K562 (cell line): ENCODE measurements around the gene COX10. TPM values are rescaled to one million over a fixed set of nuclear protein-coding genes. Genes with fewer than 3 reads are reported as not detected.
"Not testable (repeated sequence)": the region's sequence is repeated elsewhere in the genome, so short reads cannot be mapped to it uniquely, and the experiment has no call there.

Experiments used
- ATAC-seq: fragments of 200-7000 bp; cut with Tn5 transposase; 3 replicates; pipeline ENCODE4 v1.9.1; 2020; ENCODE audit warnings: moderate library complexity
- BruUV-seq: library from RNA; stranded (reverse); fragments of 400-500 nt; replicated peaks from 2 replicates; lab custom pipeline; 2021; lab: Mats Ljungman, UMichigan
- CTCF ChIA-PET: fragments of 300-600 bp; formaldehyde crosslinking; extraction: SDS; loops from one replicate; lab custom pipeline; 2021; ENCODE audit warnings: low intra/inter-chr PET ratio; lab: Yijun Ruan, JAX
- POLR2A ChIA-PET: fragments of 300-600, 350-650 bp; sonication (Branson Sonifier 250); formaldehyde crosslinking; extraction: SDS; loops from one replicate; lab custom pipeline; 2021; ENCODE audit warnings: antibody characterized with exemption, inconsistent platforms; lab: Yijun Ruan, JAX
- DNase-seq, 4 experiments: peaks; one replicate each; pipeline versions ENCODE4 v3.0.0 to v3.0.0-alpha.2; 2011 to 2018; ENCODE audit warnings: low spot score in 3 of 4, mixed read lengths in 3 of 4; ENCODE audit errors: extremely low read depth in 1 of 4
- FAIRE-seq: peaks from 2 replicates; lab custom pipeline; 2011; peaks lifted over from hg19 to GRCh38; lab: Jason Lieb, UNC
- H2AFZ ChIP-seq: 2 replicates; pipeline ENCODE4 v1.6.0; 2011; ENCODE audit warnings: low read depth, low read length, control low read depth, inconsistent platforms
- H3K27ac ChIP-seq: fragments of 200-600 bp; 3 replicates; pipeline ENCODE4 v1.8.0; 2011; ENCODE audit warnings: low read depth, mild to moderate bottlenecking, control low read depth, inconsistent platforms, low read length, moderate library complexity, mixed read lengths; ENCODE audit errors: extremely low read depth
- H3K27me3 ChIP-seq, 2 experiments: fragments of 300-600 bp in 1 of 2; 2 replicates in 1 of 2; 3 replicates in 1 of 2; pipeline versions ENCODE4 v1.6.0 to v1.8.0; 2011; ENCODE audit warnings: inconsistent platforms in 2 of 2, low read length in 2 of 2, mild to moderate bottlenecking in 1 of 2, mixed read lengths in 1 of 2, moderate library complexity in 1 of 2; ENCODE audit not compliant: control insufficient read depth in 2 of 2, insufficient read depth in 2 of 2
- H3K36me3 ChIP-seq: fragments of 300-600 bp; 3 replicates; pipeline ENCODE4 v1.8.0; 2011; ENCODE audit warnings: mild to moderate bottlenecking, low read length, inconsistent platforms; ENCODE audit not compliant: control insufficient read depth, insufficient read depth
- H3K4me1 ChIP-seq, 2 experiments: fragments of 200-600 bp in 1 of 2; replicated peaks in 1 of 2; 2 replicates in 1 of 2; 3 replicates in 1 of 2; pipeline versions ENCODE4 v1.5.1 to v1.8.0; 2011; ENCODE audit warnings: inconsistent platforms in 2 of 2, low read length in 2 of 2, mild to moderate bottlenecking in 1 of 2, mixed read lengths in 1 of 2, moderate library complexity in 1 of 2; ENCODE audit not compliant: control insufficient read depth in 2 of 2, insufficient read depth in 2 of 2
- H3K4me2 ChIP-seq: 2 replicates; pipeline ENCODE4 v1.6.1; 2011; ENCODE audit warnings: low read length, control low read depth, inconsistent platforms, mixed read lengths; ENCODE audit not compliant: insufficient read depth
- H3K4me3 ChIP-seq: fragments of 200-600 bp; sonication (generic), shearing (Covaris generic); 2 replicates; pipeline ENCODE4 v1.5.1; 2016; ENCODE audit warnings: control low read depth, inconsistent platforms
- H3K79me2 ChIP-seq: fragments of 200-600 bp; 3 replicates; pipeline ENCODE4 v1.8.0; 2011; ENCODE audit warnings: low read length, inconsistent platforms; ENCODE audit not compliant: control insufficient read depth, insufficient read depth
- H3K9ac ChIP-seq, 2 experiments: 2 replicates each; pipeline versions ENCODE4 v1.6.0 to v1.6.1; 2011; ENCODE audit warnings: low read depth in 2 of 2, low read length in 2 of 2, control low read depth in 1 of 2, inconsistent platforms in 1 of 2, mild to moderate bottlenecking in 1 of 2, mixed read lengths in 1 of 2; ENCODE audit not compliant: insufficient read depth in 1 of 2
- H3K9me1 ChIP-seq: one replicate; pipeline ENCODE4 v1.6.0; 2011; ENCODE audit warnings: inconsistent platforms, mild to moderate bottlenecking, low read length, moderate library complexity; ENCODE audit not compliant: control insufficient read depth, insufficient read depth
- H3K9me3 ChIP-seq: replicated peaks from 2 replicates; pipeline ENCODE4 v1.5.1; 2011; ENCODE audit warnings: low read depth, low read length, inconsistent platforms; ENCODE audit not compliant: control insufficient read depth, insufficient read depth
- H4K20me1 ChIP-seq: replicated peaks from 2 replicates; pipeline ENCODE4 v1.6.1; 2011; ENCODE audit warnings: low read length, inconsistent platforms, mixed read lengths; ENCODE audit not compliant: control insufficient read depth, insufficient read depth
- CAMTA2 ChIP-seq: fragments of 250-450 bp; sonication (Bioruptor Pico); conservative IDR thresholded peaks from 2 replicates; pipeline ENCODE4 v1.5.1; 2022
- U2AF1 ChIP-seq: fragments of 200-400 bp; formaldehyde crosslinking; optimal IDR thresholded peaks from 2 replicates; pipeline ENCODE3; 2017; ENCODE audit warnings: mild to moderate bottlenecking, low read depth, low read length, moderate library complexity
- ZKSCAN3 ChIP-seq: fragments of 250-450 bp; sonication (Bioruptor Pico); IDR thresholded peaks from 2 replicates; pipeline ENCODE4 v1.4.0; 2020
- WGBS: fragments of 100-300 bp; shearing (Covaris generic); methylation state at CpG from one replicate; pipeline ENCODE4 v1.1.6; 2016; ENCODE audit warnings: low coverage, mixed read lengths; ENCODE audit not compliant: insufficient coverage; ENCODE audit errors: missing lambda C conversion rate; 5-methylcytosine and 5-hydroxymethylcytosine counted together
- in situ Hi-C: fragments of 300-500 bp; cut with MboI; formaldehyde crosslinking; loops from 4 replicates; pipeline ENCODE4 v1.15.0; 2018; ENCODE audit warnings: inconsistent platforms, mixed read lengths
- intact Hi-C: fragments of 100-400 bp; cut with micrococcal nuclease; formaldehyde crosslinking; loops from 2 replicates; pipeline ENCODE4 v1.14.2; 2022
- polyA plus RNA-seq, 8 experiments: library from polyadenylated mRNA; depleted of rRNA in 4 of 8; stranded (reverse) in 5 of 8; unstranded in 3 of 8; fragments of >200 nt; fragmentation: Nextera tagmentation in 2 of 8; fragmentation: Illumina TruSeq in 1 of 8; extraction: Ambion mirVana in 2 of 8; extraction: Trizol in 1 of 8; gene quantifications; 2 replicates each; pipeline versions ENCODE4 v1.2.1 to v1.2.3, GENCODE V29; 2011 to 2014; ENCODE audit warnings: inconsistent platforms in 1 of 8, missing spikeins in 1 of 8
- total RNA-seq, 7 experiments: library from RNA; depleted of rRNA in 6 of 7; stranded (reverse); fragments of >200 nt in 6 of 7; fragmentation: Illumina TruSeq in 2 of 7; extraction: Trizol in 2 of 7; gene quantifications; 2 replicates each; pipeline versions ENCODE4 v1.2.1 to v1.2.3, GENCODE V29; 2011 to 2021; ENCODE audit warnings: low replicate concordance in 1 of 7
- TF ChIP-seq, protein P1 (sequence below): fragments of 450-650 bp; formaldehyde crosslinking; IDR thresholded peaks from 2 replicates; pipeline ENCODE4 v1.4.0; 2022; ENCODE audit warnings: missing genetic modification characterization

Gene COX10
- total and polyA plus RNA-seq, 9 of the 15 experiments (the other 6 are each of a cell fraction or from before 2014, with no cell fraction given) = 10.3 to 26.4 (median 17.8) TPM

DNA sequence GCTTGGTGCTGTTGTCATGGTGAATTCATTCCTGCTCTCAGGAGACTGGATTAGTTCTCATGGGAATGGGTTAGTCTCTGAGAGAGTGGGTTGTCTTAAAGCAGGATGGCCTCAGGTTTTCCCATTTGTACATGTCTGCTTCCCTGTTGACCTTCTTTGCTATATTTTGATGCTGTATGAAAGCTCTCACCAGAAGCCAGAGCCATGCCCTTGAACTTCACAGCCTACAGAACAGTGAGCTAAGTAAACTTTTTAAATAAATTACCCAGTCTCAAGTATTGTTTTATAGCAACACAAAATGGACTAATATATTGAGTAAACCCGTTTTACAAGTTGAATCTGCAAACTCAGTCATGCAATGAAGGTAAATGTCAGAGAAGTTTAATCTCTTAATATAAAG, 100.6 kb downstream of the COX10 start:
- H4K20me1 ChIP-seq = no peaks in the 10 kb centered on the region
- intact Hi-C loops (no loop called here), in situ Hi-C loops (no loop called here)
- ChIA-PET CTCF (no interaction called here), POLR2A (no interaction called here)
- H3K9me1 ChIP-seq = no peaks in the 10 kb centered on the region
- no peaks in the 10 kb centered on the region; the same call in 1 of the 2 replicates for H3K9me3 ChIP-seq
- H2AFZ ChIP-seq = no peak overlapping the region
- BruUV-seq = no TSS peak
- DNase-seq = no peak
- H3K4me1 ChIP-seq = no peaks in the 10 kb centered on the region
- H3K9ac ChIP-seq = no peak overlapping the region
- H3K4me3 ChIP-seq = no peak overlapping the region
- no peaks in the 10 kb centered on the region for H3K79me2 ChIP-seq
- no peak overlapping the region for H3K4me2 ChIP-seq
- no peak for ATAC-seq
- no peaks in the 10 kb centered on the region for H3K27me3 ChIP-seq
- no peak for TF ChIP-seq ZKSCAN3 (CRISPR knock-in tag)
- TF ChIP-seq U2AF1 = no peak
- no peak for TF ChIP-seq CAMTA2 (CRISPR knock-in tag)
- TF ChIP-seq, protein P1, sequence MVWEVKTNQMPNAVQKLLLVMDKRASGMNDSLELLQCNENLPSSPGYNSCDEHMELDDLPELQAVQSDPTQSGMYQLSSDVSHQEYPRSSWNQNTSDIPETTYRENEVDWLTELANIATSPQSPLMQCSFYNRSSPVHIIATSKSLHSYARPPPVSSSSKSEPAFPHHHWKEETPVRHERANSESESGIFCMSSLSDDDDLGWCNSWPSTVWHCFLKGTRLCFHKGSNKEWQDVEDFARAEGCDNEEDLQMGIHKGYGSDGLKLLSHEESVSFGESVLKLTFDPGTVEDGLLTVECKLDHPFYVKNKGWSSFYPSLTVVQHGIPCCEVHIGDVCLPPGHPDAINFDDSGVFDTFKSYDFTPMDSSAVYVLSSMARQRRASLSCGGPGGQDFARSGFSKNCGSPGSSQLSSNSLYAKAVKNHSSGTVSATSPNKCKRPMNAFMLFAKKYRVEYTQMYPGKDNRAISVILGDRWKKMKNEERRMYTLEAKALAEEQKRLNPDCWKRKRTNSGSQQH (CRISPR knock-in tag) = no peak
- H3K27ac ChIP-seq = no peak overlapping the region
- no peaks in the 10 kb centered on the region for H3K36me3 ChIP-seq
- FAIRE-seq = no peak
- 100% methylated on average over 1 of the region's 1 CpG for WGBS

DNA sequence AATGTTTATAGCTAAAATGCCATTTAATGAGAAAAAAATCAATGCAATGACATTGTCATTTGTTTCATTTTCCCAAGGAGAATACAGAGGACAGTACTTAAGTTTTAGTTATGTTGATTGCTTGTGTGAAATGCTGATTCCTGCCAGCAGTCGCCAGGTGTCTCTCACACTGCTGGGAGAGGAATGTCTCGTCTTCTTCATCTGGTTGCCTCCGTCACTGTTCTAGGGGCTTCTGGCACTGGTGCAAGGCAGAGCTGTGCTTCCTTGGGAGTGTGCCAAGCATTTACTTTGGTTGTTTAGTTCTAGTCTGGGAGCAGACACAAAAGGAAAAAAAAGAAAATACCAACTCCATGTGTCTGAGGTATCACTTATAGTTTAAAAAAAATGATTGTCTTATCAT, 107.7 kb downstream of the COX10 start:
- WGBS = no CpG with 5 or more reads among the region's 3 CpGs
- H4K20me1 ChIP-seq, H3K27me3 ChIP-seq, H3K4me1 ChIP-seq, H3K4me3 ChIP-seq, intact Hi-C loops, H3K9ac ChIP-seq, H3K79me2 ChIP-seq, H3K36me3 ChIP-seq, CTCF ChIA-PET, DNase-seq, H3K9me1 ChIP-seq, H3K9me3 ChIP-seq, FAIRE-seq, BruUV-seq, H3K27ac ChIP-seq, H3K4me2 ChIP-seq, H2AFZ ChIP-seq, ATAC-seq, POLR2A ChIA-PET: not testable (repeated sequence)
- in situ Hi-C loops = loop anchor here (5.0 kb wide), 1 partner anchor 1395 kb away; no protein-coding TSS in a partner anchor

DNA sequence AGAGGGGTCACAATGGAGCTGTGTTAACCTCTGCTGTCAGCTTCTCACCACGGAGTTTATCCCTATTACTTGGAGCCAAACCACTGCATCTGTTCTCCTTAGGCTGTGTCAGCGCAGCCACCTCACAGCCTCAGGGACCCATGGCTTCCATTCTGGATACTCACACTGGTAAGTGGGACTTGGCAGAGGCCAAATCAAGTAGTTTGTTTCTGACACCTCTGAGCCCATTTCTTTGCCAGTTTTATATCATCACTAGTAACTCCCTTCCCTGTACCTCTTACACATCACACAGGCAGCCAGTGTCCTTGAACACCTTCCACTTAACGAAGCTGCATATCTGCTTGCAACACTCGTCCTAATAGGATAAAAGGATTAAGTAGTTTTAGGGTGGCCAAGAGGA, 108.5 kb downstream of the COX10 start:
- no CpG with 5 or more reads among the region's 4 CpGs for WGBS
- intact Hi-C loops, POLR2A ChIA-PET: not testable (repeated sequence)

More for the DNA sequence above, 108.5 kb downstream of the COX10 start:
- H3K9me3 ChIP-seq, H3K27ac ChIP-seq, H3K27me3 ChIP-seq, H3K9me1 ChIP-seq, ATAC-seq, H3K36me3 ChIP-seq, H3K4me1 ChIP-seq, H4K20me1 ChIP-seq, H3K4me3 ChIP-seq, H2AFZ ChIP-seq, H3K9ac ChIP-seq, FAIRE-seq, H3K4me2 ChIP-seq, DNase-seq, H3K79me2 ChIP-seq, BruUV-seq, CTCF ChIA-PET: not testable (repeated sequence)
- in situ Hi-C loops = loop anchor here (5.0 kb wide), 1 partner anchor 1394 kb away; no protein-coding TSS in a partner anchor
